GM21528 (cell line): Measurements from ENCODE around the gene CLCN6.

Source experiments
- ATAC-seq: cut with Tn5 transposase; IDR thresholded peaks from one replicate; pipeline ENCODE4 v1.9.1; 2021; ENCODE audit warnings: mild to moderate bottlenecking, moderate library complexity; ENCODE audit not compliant: unreplicated experiment, low FRiP score

Gene CLCN6

GRCh38 chr1:11873395-11874257 lies 67.6 kb downstream of the CLCN6 start:
- ATAC-seq: no peak

- ATAC-seq: no peak
Observed at GRCh38 chr1:11874258-11874562, 68.2 kb downstream of the CLCN6 start.

DNA sequence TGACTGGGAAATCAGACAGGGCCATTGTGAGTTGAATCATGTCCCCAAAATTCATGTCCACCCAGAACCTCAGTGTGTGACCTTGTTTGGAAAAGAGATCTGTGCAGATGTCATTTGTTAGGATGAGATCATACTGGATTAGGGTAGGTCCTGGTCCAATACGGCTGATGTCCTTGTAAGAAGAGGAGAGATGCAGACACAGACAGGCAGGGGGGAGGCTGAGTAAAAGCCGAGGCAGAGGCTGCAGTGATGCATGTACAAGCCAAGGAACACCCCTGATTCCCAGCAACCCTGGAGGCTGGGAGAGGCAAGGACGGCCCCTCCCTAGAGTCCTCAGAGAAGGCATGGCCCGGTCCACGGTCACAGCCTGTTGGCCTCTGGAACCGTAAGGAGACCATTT lies 68.6 kb downstream of the CLCN6 start:
- ATAC-seq: no peak

- ATAC-seq: no peak
Observed at GRCh38 chr1:11875094-11875493, 69.1 kb downstream of the CLCN6 start.

- ATAC-seq: no peak
Observed at GRCh38 chr1:11877074-11877473, 71.1 kb downstream of the CLCN6 start.

DNA sequence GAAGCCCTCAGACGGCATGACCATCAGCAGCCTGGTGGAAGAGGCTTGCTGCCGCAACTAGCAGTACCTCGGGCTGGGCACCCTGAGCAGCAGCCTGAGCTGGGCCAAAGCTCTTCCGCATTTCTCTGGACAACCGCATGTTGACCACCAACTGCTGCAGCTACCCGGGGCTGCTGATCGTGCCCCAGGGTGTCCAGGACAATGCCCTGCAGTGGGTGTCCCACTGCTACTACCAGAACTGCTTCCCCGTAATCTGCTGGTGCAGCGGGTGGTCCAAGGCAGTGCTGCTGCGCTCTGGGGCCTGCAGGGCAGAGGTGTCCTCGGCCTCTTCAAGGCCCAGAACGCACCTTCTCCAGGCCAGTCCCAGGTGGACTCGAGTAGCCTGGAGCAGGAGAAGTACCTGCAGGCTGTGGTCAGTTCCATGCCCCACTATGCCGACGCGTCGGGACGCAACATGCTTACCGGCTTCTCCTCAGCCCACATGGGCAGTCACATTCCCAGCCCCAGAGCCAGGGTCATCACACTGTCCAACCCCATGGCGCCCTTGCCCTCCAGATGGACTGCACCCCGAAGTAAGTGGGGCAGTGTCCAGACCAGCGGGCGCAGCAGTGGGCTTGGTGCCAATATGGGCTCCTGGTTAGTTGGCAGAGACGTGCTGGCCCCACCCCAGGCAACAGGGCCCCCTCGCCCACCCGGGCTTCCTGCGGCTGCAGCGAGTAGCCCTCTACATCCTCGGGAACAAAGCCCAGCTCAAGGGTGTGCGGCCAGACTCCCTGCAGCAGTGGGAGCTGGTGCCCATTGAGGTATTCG lies 72.3 kb downstream of the CLCN6 start:
- ATAC-seq: no peak

GRCh38 chr1:11878891-11879190 lies 72.8 kb downstream of the CLCN6 start:
- ATAC-seq: no peak

- no peak for ATAC-seq
Observed at GRCh38 chr1:11879311-11880180, 73.6 kb downstream of the CLCN6 start.

DNA sequence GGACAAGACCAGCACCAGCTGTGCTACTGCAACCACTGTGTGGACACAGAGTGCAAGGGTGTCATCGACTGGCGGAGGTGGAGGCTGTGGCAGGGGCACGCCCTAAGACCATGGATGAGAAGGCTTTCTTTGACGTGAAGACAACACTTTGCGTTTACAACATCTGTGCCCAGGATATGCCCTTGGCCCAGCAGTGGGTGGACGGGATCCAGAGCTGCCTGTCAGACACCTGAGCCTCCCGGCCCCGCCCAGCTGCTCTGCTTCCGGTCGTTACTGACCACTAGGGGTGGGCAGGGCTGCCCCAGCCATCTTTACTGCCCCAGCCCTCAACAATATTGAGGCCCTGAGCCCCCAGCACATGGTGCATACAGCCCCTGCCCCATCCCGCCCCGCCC lies 74.2 kb downstream of the CLCN6 start:
- no peak for ATAC-seq

- no peak for ATAC-seq
Observed at GRCh38 chr1:11880911-11881748, 75.1 kb downstream of the CLCN6 start.

DNA sequence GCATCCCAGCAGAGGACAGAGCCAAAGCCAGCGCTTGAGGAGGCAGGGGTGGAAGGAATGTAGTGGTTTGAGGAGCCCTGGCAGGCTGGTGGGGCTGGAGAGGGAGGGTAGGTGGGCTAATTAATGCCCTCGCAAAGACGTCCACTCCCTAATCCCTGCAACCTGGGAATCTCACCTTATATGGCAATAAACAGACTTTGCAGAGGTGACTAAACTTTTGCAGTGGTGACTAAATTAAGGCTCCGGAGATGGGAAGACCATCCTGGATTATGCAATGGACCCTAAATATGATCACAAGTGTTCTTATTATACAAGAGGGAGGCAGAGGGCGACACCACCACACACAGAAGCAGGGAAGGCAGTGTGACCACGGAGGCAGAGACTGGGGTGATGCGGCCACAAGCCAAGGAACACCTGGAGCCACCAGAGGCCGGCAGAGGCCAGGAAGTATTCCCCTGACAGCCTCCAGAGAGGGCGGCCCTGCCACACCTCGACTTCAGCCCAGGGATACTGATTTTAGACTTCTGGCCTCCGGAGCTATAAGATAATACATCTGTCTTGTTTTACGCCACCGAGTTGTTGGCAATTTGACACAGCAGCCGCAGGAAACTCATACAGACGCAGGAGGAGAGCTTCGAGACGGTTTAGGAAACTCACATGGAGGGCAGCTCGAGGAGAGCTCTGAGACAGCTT lies 75.9 kb downstream of the CLCN6 start:
- no peak for ATAC-seq

DNA sequence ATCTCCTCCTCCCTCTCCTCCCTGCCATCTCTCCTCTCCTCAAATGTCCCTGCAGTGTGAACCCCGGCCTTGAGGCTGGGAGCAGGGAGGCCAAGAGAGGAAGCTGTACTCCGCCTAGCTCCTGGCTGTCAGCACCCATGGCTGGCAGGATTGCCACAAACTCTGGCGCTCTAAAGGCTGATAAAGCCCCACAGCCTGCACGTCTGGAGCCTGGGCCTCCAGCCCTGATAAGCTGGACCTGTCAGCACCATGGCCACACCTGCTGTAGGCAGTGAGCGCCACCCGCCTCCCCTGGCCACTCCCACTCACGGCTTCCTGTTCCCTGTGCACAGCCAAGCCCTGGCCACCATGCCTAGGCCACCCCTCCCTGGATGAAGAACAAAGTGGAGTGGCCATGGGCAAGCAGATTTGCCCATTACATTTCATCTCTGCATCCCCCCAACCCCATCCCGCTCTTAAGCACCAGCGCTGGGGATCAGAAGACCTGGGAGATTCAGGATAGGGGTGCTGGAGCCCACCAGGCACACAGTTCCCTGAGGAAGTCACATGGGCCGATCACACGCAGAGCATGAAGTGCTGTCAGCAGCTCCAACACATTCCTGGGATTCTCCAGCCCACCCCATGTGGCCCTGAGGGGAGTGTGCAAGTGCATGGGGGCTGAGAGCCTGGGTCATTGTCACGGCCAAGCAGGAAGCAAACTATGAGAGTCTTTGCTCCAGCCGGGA lies 77.0 kb downstream of the CLCN6 start:
- no peak for ATAC-seq

DNA sequence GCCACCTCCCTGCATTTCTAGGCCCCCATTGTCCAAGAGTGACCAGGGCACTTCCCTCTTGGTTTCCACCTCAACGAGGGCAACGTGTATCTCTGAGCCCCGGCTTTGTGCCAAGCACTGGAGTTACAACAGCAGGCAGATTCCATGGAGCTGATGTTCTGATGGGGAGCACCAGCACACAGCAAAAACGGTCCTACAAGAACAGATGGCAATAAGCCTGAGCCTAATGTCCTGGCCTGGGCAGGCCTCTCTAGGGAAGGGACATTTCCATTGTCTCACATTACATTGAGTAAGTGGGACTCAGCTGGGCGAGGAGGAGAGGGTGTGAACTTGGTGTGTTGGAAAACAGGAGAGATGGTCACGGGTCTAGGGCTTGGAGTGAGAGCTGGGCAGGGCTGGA lies 79.9 kb downstream of the CLCN6 start:
- ATAC-seq: no peak

DNA sequence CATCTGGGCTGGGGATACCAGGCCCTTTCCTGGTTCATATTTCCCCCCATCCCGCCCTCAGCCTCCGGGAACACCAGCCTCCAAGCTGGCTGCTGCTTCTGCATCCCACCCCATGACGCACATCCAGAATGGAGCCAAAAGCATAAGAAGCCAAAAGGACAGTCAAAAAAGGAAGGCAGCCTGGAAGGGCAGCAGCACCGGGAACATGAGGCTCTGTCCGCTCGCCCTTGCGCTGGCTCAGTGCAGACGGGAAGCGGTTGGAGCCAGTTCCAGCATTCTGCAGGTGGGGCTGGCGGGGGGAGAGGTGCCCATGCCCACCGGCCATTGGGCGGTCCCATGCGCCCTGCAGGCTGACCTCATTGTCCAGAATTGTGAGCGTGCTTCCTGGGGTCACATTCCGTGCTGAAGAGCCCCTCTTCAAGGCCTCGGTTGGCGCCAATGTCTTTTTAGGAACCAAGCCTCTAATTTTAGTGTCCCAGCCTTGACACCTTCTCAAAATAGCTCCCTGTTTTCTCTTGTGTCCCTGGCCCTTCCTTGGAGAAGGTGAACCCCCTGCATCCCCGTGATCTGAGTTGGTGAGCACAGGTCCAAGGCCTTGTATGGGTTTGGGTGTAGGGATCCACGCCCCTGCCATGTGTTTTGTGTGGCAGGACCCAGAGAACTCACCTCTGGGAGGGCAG lies 81.1 kb downstream of the CLCN6 start:
- no peak for ATAC-seq

DNA sequence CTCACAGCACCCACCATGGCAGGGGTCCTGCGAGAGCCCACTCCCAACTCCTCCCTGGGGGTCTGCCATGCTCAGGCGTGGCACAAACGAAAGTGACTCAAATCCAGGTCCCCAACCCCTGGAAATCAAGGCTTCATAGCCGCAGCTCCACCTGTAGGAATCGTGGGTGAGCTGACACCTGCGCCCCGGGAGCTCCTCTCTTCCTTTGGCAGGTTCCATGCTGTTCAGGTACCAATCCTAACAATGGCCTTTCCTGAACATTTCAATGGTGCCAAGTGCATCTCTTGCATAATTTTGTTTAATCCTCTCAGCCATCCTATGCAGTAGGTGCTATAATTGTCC lies 81.6 kb downstream of the CLCN6 start:
- no peak for ATAC-seq

- ATAC-seq: no peak
Observed at GRCh38 chr1:11888206-11888876, 82.3 kb downstream of the CLCN6 start.

- ATAC-seq: no peak
Observed at GRCh38 chr1:11888877-11889208, 82.9 kb downstream of the CLCN6 start.
